Left ventricle myocardium superior (tissue), 1 donor: ENCODE results near the gene MAPK8IP2. TPM values are rescaled to one million over a fixed set of nuclear protein-coding genes. Genes with fewer than 3 reads are reported as not detected.
A peak's percentile ranks its signal among the peaks of the same experiment; 100 is the strongest.

Experiments used
- ATAC-seq: fragments of 200-7000 bp; cut with Tn5 transposase; one replicate; pipeline ENCODE4 v1.9.1; 2020; ENCODE audit warnings: mild to moderate bottlenecking, moderate library complexity
- DNase-seq: peaks from one replicate; pipeline ENCODE4 v3.0.0-alpha.2; 2020
- intact Hi-C: fragments of 100-400 bp; cut with micrococcal nuclease; formaldehyde crosslinking; loops from one replicate; pipeline ENCODE4 v1.11.0; 2022
- long read RNA-seq: library from polyadenylated mRNA; unstranded; transcript quantifications from one replicate; pipeline ENCODE4 v2.0.0, GENCODE V29; 2021
- total RNA-seq: library from RNA; stranded (reverse); fragmentation: NEBNext Ultra II Directional; extraction: Animal tissue kit (Norgen Biotek cat#: 25700); gene quantifications from one replicate; pipeline ENCODE4 v1.2.1, GENCODE V29; 2021
- donor health status: DM: no; HTN: yes; CAD: no; lungs with severe emphysema.

The MAPK8IP2 gene
- total RNA-seq = 0.57 TPM
- long read RNA-seq, partial matches to known transcripts = 1 of 2 reads
- long read RNA-seq, other reads (novel, unspliced or antisense) = 0 of 2 reads

- peak; percentile 35 for ATAC-seq
- DNase-seq = peak; percentile 29
- intact Hi-C loops = no loop called here
Measured at GRCh38 chr22:50600538-50600937, at the start of gene MAPK8IP2. Gene MAPK8IP2, plus strand, starts transcription at chr22:50600793. Its CDS starts 26 bp downstream, at chr22:50600819.

- ATAC-seq (no peak), DNase-seq (no peak)
- intact Hi-C loops = no loop called here
Measured at GRCh38 chr22:50551160-50551752, 49.3 kb upstream of the MAPK8IP2 start.

DNA sequence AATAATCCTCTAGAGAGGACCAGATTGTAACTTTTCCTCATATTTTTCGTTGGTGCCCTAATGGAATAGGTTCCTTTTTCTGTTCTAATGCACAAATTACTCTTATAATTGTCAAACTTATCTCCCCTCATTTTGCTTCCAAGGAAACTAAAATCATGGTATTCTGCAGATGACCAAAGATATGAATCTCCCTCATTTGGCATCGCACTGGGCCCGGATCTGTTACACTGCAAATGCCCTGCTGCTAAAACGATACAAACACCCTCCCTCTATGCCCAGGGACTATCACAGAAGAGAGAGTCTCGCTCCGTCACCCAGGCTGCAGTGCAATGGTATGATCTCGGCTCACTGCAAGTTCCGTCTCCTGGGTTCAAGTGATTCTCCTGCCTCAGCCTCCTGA lies 47.3 kb upstream of the MAPK8IP2 start:
- intact Hi-C loops = no loop called here
- no peak for ATAC-seq

DNA sequence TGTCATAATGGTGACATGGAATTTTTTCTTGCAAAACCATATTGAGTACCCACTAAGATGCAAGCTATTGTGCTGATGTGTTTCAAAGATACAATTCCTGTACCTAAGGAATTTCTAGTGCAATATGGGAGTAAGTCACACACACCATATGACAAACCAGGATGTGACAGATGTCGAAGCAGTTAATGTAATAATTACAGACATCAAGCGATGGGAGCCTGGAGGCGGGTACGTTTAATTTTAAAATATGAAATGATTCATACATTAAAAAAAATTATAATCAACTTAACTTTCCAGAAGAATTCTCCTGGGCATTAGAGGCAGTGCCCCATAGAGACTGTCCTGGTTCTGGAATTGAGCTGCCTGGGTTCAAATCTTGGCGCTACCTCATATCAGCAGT lies 43.9 kb upstream of the MAPK8IP2 start:
- no peak for ATAC-seq
- intact Hi-C loops = no loop called here

More for the DNA sequence above, 47.3 kb upstream of the MAPK8IP2 start:
- no peak for DNase-seq

DNA sequence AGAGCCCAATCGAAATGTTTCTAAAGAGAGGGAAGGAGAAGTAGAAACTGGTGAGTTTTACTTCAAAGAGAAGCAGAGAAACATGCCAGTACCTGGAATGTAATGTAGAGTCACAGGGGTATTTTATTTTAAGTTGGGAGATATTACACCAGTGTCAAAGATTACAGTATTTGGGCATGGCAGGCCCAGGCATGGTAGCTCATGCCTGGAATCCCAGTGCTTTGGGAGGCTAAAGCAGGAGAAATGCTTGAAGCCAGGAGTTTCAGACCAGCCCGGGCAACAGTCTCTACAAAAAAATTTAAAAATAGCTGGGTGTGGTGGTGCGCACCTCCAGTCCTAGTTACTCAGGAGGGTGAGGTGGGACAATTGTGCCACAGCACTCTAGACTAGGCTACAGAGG lies 40.6 kb upstream of the MAPK8IP2 start:
- DNase-seq (no peak), ATAC-seq (no peak)
- intact Hi-C loops = no loop called here

More for the DNA sequence above, 43.9 kb upstream of the MAPK8IP2 start:
- DNase-seq = no peak

DNA sequence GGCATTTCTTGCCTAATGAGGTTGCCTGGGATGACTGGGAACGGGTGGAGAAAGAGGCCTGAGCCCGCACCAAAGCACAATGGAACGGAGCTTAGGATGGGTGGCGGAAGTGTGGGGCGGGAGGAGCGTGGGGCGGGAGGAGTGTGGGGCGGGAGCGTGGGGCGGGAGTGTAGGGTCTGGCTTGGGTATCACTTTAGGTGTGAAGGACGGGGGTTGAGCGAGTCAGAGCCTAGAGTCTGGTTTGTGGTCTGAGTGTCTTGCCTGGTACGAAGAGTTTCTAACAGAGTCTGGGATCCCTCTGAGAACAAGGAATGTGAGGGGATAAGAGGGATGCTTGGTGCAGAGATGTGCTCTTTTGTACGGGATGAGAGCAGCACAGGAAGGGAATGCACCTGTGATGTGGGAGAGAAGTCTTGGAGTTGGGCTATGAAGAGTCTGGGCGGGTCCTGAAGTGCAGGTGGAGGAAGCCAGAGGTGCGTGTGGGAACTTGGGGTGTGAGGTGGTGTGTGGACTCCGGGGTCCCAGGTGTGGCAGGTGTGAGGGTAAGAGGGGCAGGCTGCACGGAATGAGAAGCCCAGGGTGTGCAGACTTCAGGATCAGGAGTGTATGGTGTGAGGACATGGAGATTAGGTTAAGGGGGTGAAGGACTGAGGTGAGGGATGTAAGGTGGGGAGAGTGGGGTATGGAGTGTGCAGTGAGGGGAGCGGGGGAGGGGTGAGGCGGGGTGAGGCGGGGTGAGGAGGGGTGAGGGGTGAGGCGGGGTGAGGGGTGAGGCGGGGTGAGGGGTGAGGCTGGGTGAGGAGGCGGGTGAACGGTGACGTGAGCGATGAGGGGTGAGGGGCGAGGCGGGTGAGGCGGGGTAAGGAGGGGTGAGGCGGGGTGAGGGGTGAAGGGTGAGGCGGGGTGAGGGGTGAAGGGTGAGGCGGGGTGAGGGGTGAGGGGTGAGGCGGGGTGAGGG lies 38.9 kb upstream of the MAPK8IP2 start:
- ATAC-seq (no peak), DNase-seq (no peak)
- intact Hi-C loops = no loop called here

DNA sequence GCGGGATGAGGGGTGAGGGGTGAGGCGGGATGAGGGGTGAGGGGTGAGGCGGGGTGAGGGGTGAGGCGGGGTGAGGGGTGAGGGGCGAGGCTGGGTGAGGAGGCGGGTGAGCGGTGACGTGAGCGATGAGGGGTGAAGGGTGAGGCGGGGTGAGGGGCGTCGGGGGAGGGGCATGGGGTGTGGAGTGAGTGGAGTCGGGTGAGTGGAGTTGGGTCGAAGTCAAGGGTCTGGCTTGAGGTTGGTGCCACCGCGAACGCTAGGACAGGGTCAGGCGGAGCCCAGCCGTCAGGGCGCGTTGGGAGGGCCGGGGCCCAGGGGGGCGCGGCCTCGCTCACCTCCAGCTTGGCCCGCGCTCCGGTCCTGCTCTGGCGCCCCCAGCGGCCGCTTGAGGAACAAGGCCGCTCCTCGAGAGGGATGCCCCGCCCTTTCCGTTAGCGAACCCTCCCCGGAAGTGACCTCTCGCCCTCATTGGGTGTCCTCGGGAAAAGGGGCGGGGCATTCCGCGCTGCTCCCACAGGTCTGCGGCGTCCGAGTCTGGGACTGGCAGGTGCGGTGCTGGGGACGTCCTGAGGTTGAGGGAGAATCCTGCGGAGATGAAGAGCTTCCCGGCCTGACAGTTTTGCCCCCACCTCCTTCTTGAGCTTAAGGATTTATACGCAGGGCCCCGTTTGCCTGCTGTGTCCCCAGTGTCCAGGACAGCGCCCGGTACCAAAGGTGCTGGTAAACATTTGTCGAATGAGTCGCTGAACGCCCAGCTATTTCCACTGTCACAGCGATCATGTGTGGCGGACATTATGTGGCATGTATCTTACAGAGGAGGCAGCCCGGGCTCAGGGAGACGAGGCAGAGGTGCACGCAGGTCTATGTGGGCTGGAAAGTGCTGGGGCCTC lies 37.8 kb upstream of the MAPK8IP2 start, which contains the start of gene SYCE3:
SYCE3 (minus strand) TSS at position 397 of the 890 bp plus-strand sequence. CDS start 6,514 bp downstream, outside the sequence.
- ATAC-seq (peak; percentile 93), DNase-seq (peak; percentile 98)
- intact Hi-C loops = no loop called here

DNA sequence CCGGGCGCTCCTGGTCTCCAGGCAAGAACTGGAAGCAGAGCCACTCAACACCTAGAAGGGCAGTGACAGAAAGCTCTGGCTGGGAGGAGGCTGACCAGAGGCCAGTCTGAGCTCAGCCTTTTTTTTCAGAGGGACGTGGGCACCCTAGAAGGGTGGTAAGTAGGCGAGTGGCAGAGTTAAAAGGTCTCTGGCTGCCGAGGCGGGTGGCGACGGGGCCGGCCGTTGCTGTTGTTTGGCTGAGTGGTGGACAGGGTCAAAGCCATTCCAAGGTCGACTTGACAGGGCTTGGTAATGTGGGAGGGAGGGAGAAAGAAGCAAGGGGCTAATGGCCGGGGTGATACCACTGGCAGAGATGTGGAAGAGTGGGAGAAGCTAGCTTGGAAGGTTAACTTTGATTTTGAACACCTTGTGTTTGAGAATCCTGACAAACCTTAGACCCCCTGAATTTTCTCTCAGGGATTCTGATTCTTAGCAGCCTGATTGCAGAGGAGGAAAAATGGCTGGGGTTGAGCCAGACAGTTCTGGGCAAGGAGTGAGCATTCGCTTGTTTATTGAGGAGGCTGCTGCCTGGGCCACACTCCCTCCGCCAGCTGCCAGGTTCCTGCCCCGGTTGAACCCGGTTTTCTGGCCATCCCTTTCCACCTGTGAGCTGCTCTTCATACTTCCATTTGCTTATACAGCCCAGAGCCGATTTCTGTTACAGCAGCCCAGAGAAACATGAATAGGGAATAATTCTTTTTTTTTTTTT lies 37.0 kb upstream of the MAPK8IP2 start:
- intact Hi-C loops = no loop called here
- DNase-seq = peak; percentile 58
- ATAC-seq = peak; percentile 52

DNA sequence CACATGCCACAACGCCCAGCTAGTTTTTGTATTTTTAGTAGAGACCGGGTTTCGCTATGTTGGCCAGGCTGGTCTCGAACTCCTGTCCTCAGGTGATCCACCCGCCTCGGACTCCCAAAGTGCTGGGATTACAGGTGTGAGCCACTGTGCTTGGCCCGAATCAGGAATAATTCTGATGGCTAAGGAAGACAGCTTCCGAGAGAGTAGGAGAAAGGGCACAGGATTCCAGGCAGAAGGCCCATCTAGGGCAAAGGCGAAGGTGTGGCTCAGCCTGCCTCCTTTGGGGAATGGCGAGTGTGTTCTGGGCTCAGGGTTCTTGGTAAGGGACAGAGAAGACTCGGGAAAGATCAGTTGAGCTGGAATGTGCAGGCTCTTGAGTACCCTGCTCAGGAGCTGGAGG lies 36.3 kb upstream of the MAPK8IP2 start:
- ATAC-seq (no peak), DNase-seq (no peak)
- intact Hi-C loops = no loop called here

DNA sequence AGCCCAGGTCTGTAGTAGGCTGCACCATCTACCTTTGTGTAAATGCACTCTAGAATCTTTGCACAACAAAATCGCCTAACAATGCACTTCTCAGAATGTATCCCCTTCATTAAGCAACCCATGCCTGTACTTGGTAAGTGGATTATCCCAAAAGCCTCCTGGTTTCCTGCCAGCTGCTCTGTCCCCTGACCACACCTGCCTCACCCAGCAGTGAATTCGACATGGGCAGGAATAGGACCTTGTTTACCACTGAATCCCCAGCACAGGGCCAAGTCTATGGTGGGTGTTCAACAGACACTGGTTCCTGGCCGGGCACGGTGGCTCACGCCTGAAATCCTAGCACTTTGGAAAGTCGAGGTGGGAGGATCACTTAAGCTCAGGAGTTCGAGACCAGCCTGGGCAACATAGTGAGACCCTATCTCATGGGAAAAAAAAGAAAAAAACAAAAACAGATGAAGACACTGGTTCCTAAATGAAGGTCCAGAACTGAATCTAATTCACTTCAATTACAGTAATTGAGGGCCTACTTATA lies 32.8 kb upstream of the MAPK8IP2 start:
- ATAC-seq = no peak
- no peak for DNase-seq
- intact Hi-C loops = no loop called here

DNA sequence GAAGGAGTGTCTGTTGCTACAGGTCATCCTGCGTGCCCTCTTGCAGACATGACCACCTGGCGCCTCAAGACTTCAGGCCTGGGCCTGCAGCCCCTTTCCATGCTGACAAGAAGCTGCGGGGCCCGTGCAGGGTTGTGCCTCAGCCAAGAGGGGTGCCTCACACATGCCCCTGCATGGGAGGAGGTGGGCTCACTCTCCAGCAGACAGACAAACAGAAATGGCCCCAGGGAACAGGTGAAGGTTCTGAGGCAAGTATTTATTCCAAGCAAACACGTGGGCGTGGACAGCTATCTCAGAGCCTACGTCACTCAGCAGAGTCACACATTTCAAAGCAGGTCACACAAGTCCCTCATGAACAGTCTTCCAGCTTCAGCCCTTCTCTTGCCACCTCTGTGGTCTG lies 32.0 kb upstream of the MAPK8IP2 start:
- ATAC-seq = no peak
- DNase-seq = no peak
- intact Hi-C loops = no loop called here

GRCh38 chr22:50569041-50569459 lies 31.5 kb upstream of the MAPK8IP2 start:
- ATAC-seq = no peak
- intact Hi-C loops = no loop called here
- no peak for DNase-seq

DNA sequence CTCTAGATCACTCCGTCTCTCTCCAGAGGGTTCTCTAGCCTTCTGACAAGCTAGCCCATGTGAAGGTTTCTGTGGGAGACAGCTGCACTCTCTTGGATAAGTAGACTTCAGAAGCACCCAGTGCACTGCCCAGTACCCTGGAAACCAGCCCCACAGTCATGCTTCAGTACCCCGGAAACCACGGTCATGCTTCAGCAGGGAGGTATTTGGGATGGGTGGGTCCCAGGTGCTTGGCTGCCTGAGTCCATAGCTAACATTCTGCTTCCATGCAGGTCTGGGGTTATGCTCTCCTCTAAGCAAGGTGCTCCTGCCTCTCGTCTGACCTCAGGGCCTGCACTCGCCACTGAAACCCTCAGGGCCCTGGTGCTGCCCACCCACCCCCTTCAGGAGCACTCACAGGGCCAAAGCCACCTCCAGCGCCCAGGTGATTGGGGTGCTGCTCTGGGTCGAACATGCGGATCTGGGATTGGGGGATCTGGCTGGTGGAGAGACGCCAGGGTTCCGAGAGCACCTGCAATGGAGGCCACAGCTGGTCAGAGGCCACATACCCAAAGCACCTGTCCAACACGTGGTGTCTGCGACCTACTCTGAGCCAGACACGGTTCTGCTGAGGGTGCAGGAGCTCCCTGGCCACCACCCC lies 30.6 kb upstream of the MAPK8IP2 start:
- ATAC-seq = no peak
- intact Hi-C loops = no loop called here
- no peak for DNase-seq

GRCh38 chr22:50570861-50571260 lies 29.7 kb upstream of the MAPK8IP2 start:
- ATAC-seq (no peak), DNase-seq (no peak)
- intact Hi-C loops = no loop called here

GRCh38 chr22:50571264-50572175 lies 29.1 kb upstream of the MAPK8IP2 start:
- intact Hi-C loops = no loop called here
- DNase-seq (no peak), ATAC-seq (peak; percentile 27)

- DNase-seq (no peak), ATAC-seq (no peak)
- intact Hi-C loops = no loop called here
Measured at GRCh38 chr22:50572965-50573364, 27.6 kb upstream of the MAPK8IP2 start.
